Activated CD8-positive, alpha-beta memory T cell treated with anti-CD3 and anti-CD28 coated beads for 36 hours (primary cell): ENCODE results near the gene DYNC1H1. TPM values are rescaled to one million over a fixed set of nuclear protein-coding genes. Genes with fewer than 3 reads are reported as not detected.
"Not testable (repeated sequence)": the region's sequence is repeated elsewhere in the genome, so short reads cannot be mapped to it uniquely, and the experiment has no call there.

Experiments used
- CTCF ChIA-PET: fragments of 350-600 bp; sonication (Branson Sonifier 250); formaldehyde crosslinking; loops from one replicate; lab custom pipeline; 2021; ENCODE audit warnings: antibody characterized with exemption; lab: Charles Lee
- POLR2A ChIA-PET: fragments of 350-600 bp; sonication (Branson Sonifier 250); formaldehyde crosslinking; loops from one replicate; lab custom pipeline; 2021; ENCODE audit warnings: antibody characterized with exemption; lab: Charles Lee
- total RNA-seq, 2 experiments: library from RNA; stranded (reverse); gene quantifications; one replicate each; pipeline ENCODE4 v1.2.3, GENCODE V29; 2021

The DYNC1H1 gene
- total RNA-seq, 2 experiments from 2014 or later = 253 to 261 TPM

- ChIA-PET CTCF (interaction anchor here (1.2 kb wide), 1 partner anchor 252 kb away, joined by 3 read pairs; no protein-coding TSS in a partner anchor), POLR2A (interaction anchor here (0.5 kb wide), 1 partner anchor 86 kb away, joined by 3 read pairs; no protein-coding TSS in a partner anchor)
Observed at GRCh38 chr14:101959277-101959676, 5.1 kb upstream of the DYNC1H1 start.

GRCh38 chr14:101960225-101960624, 4.1 kb upstream of the DYNC1H1 start:
- ChIA-PET POLR2A (no interaction called here), CTCF (interaction anchor here (0.6 to 3.1 kb wide), 6 partner anchors 11 to 263 kb away, joined by 3 to 13 read pairs (median 4); no protein-coding TSS in a partner anchor)

DNA sequence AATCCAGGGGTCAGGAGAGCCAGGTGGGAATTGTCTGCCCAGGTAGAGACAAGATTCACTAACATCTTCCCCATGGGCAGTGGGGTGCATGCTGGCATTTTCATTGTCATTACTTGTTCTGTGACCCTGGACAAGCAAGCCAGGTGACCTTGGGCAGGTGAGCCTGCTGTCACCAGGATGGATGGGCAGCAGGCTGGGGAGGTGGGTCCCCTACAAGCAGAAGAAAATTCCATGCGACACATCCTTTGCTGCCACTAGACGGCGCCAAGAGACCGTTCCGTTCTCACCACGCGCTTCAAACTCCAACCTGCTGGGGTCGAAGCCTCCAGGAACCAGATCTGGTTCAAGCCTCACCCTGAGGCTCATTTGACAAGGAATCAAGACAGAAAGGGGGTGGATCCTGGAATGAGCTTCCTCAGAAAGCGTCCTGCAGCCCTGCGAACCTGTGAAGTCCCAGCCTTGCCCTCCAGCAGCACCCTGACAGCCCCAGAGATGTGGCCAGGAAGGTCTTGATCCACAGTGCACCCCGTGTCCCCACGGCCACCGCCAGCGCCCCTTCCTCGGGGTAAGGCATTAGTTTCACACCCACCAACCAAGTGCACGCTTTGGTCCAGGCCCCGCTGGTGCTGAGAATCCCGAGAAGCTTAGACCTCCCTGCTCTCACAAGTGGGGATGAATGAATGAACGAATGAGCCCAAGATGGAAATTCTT, 3.2 kb upstream of the DYNC1H1 start:
- ChIA-PET CTCF (interaction anchor here (0.6 to 3.1 kb wide), 10 partner anchors 8 to 353 kb away, joined by 3 to 13 read pairs (median 4); no protein-coding TSS in a partner anchor), POLR2A (no interaction called here)

- ChIA-PET POLR2A (no interaction called here), CTCF (interaction anchor here (0.6 to 3.1 kb wide), 10 partner anchors 8 to 352 kb away, joined by 3 to 13 read pairs (median 4); no protein-coding TSS in a partner anchor)
Observed at GRCh38 chr14:101961746-101962502, 2.4 kb upstream of the DYNC1H1 start.

DNA sequence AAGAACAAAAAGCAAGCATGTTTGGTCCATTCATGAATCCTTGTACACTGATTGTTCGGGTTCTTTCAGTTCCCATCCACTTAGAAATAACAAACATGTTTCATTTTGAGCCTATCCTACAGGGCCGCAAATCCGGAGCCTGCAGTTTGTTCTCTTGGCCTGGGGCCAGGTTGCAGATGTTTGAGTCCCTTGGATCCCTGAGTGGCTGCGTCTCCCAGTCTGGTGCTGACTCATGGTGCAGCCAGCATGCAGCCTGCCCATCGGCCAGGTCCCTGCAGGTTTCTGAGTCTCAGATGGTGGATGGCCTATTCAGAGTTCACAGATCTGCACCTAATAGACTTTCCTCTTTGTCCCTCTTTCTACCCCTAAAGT, 1.9 kb upstream of the DYNC1H1 start:
- ChIA-PET POLR2A (no interaction called here), CTCF (interaction anchor here (0.7 to 3.1 kb wide), 7 partner anchors 13 to 1385 kb away, joined by 3 to 13 read pairs (median 8); no protein-coding TSS in a partner anchor)

DNA sequence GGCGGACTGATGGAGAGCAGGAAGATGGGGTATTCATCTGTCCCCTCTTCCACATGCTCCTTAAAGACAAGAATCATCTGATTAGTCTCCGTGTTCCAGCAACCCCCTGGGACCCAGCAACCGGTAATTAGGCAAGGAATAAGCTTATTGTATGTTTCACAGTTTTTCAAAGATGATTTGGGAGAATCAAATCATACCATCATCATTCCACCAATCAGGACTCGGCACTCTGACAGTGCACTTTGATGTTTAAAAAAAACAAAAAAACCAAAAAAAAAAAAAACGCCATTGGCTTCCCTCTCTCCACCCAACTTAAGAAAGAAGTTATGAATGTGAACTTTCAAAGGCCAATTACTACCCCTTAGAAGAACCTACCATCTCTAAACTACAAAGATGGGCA, 1.3 kb upstream of the DYNC1H1 start:
- POLR2A ChIA-PET = no interaction called here

DNA sequence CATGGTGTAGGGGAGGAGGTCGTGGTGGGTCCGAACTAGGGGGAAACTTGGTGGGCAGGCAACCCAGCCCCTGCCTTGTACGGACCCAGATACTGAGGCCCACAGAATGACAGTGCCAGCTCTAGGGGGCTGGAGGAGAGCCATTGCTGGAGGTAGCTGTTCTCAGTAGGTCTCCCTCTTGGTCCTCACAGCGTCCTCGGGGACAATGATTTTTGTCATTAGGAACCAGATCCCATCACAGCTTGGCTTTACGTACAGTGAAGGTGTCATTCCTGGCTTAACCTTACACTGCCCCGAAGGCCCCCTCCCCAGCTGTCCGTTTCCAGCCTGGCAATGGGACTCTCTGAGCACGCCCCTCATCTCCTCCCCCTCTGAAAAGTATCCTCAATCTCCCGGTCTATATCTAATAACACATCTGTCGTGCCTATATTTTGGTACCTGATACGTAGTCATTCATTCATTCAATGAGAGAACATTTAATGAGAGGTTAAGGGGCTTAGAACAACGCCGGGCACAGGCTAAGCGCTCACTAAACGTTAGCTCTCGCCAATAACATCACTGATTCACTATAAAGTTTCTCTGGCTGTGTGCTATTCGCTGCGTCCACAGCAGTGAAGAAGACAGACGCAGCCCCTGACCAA, 597 bp upstream of the DYNC1H1 start:
- ChIA-PET CTCF (interaction anchor here (1.0 to 1.4 kb wide), 3 partner anchors 132 to 355 kb away, joined by 3 to 4 read pairs (median 3); partner anchors contain the start of gene ZNF839), POLR2A (interaction anchor here (1.1 to 2.2 kb wide), 2 partner anchors 15 to 203 kb away, joined by 3 to 7 read pairs; no protein-coding TSS in a partner anchor)

More for the DNA sequence above, 1.3 kb upstream of the DYNC1H1 start:
- CTCF ChIA-PET = interaction anchor here (0.7 to 2.0 kb wide), 4 partner anchors 16 to 1385 kb away, joined by 3 to 8 read pairs (median 4); no protein-coding TSS in a partner anchor

GRCh38 chr14:101965181-101965544, 790 bp downstream of the DYNC1H1 start:
- ChIA-PET POLR2A (interaction anchor here (0.6 to 2.2 kb wide), 7 partner anchors 16 to 1370 kb away, joined by 3 to 7 read pairs (median 4); no protein-coding TSS in a partner anchor), CTCF (interaction anchor here (0.6 to 1.4 kb wide), 3 partner anchors 13 to 354 kb away, joined by 3 read pairs; partner anchors contain the start of gene ZNF839)

- POLR2A ChIA-PET = interaction anchor here (0.6 to 2.2 kb wide), 4 partner anchors 17 to 158 kb away, joined by 3 to 7 read pairs (median 5); no protein-coding TSS in a partner anchor
- CTCF ChIA-PET = interaction anchor here (1.1 to 1.2 kb wide), 3 partner anchors 14 to 122 kb away, joined by 3 read pairs; no protein-coding TSS in a partner anchor
Observed at GRCh38 chr14:101965770-101966722, 1.7 kb downstream of the DYNC1H1 start.

- POLR2A ChIA-PET = no interaction called here
- CTCF ChIA-PET = interaction anchor here (1.2 kb wide), 1 partner anchor 16 kb away, joined by 3 read pairs; no protein-coding TSS in a partner anchor
Observed at GRCh38 chr14:101966742-101967141, 2.4 kb downstream of the DYNC1H1 start.

- ChIA-PET CTCF (interaction anchor here (1.3 kb wide), 1 partner anchor 80 kb away, joined by 3 read pairs; no protein-coding TSS in a partner anchor), POLR2A (interaction anchor here (0.6 kb wide), 1 partner anchor 34 kb away, joined by 3 read pairs; no protein-coding TSS in a partner anchor)
Observed at GRCh38 chr14:101968186-101968585, 3.8 kb downstream of the DYNC1H1 start.

DNA sequence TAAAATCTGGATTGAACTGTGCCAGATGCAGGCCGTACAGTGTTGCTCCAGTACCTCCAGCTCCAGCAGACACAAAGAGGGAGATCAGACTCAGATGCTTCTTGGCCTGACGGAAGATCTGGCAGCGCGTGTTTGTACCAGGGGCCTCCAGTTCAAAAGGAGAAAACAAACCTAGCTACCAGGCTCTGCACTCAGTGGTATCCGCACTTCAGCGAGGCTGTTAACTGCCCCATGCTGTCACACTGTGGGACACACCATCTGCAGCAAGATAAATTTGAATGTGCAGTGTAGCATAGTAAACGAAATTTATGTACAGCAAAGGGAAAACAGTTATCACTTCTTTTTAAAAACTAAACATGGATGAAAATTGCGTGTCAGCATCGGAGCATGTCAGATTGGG, 5.1 kb downstream of the DYNC1H1 start:
- POLR2A ChIA-PET = no interaction called here
- CTCF ChIA-PET = interaction anchor here (0.7 to 1.3 kb wide), 2 partner anchors 8 to 79 kb away, joined by 3 read pairs; no protein-coding TSS in a partner anchor

- POLR2A ChIA-PET = interaction anchor here (0.6 kb wide), 1 partner anchor 108 kb away, joined by 4 read pairs; no protein-coding TSS in a partner anchor
- CTCF ChIA-PET = no interaction called here
Observed at GRCh38 chr14:101970830-101971400, 6.5 kb downstream of the DYNC1H1 start.

- POLR2A ChIA-PET = interaction anchor here (0.6 to 0.7 kb wide), 2 partner anchors 96 to 107 kb away, joined by 3 to 4 read pairs; no protein-coding TSS in a partner anchor
- CTCF ChIA-PET = not testable (repeated sequence)
Observed at GRCh38 chr14:101971458-101971857, 7.1 kb downstream of the DYNC1H1 start.

- CTCF ChIA-PET = no interaction called here
- POLR2A ChIA-PET = interaction anchor here (0.7 kb wide), 1 partner anchor 95 kb away, joined by 3 read pairs; no protein-coding TSS in a partner anchor
Observed at GRCh38 chr14:101972126-101972866, 7.9 kb downstream of the DYNC1H1 start.

DNA sequence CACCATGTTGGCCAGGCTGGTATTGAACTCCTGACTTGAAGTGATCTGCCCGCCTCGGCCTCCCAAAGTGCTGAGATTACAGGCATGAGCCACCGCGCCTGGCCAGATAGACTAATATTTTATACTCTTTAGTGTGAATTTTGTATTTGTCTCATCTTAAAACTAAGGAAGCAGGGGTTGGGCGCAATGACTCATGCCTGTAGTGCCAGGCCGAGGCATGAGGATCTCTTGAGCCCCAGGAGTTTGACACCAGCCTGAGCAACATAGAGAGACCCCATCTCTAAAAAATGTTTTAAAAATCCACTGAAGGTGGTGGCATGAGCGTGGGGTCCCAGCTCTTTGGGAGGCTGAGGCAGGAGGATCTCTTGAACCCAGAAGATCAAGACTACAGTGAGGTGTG, 9.0 kb downstream of the DYNC1H1 start:
- ChIA-PET POLR2A (no interaction called here), CTCF (no interaction called here)
